ENCODE measurements around the gene IL17A. TPM values are rescaled to one million over a fixed set of nuclear protein-coding genes. Genes with fewer than 3 reads are reported as not detected.
A peak's percentile ranks its signal among the peaks of the same experiment; 100 is the strongest.
"Not testable (repeated sequence)": the region's sequence is repeated elsewhere in the genome, so short reads cannot be mapped to it uniquely, and the experiment has no call there.

The IL17A gene
- total RNA-seq, 1 experiment from 2014 or later, result not detected

GRCh38 chr6:52162940-52163908, 23.0 kb upstream of the IL17A start:
- DNase-seq (ENCODE audit: low spot score), result peak; percentile 46

GRCh38 chr6:52164319-52165094, 21.7 kb upstream of the IL17A start:
- no peak for DNase-seq (ENCODE audit: low spot score)

GRCh38 chr6:52167267-52167666, 18.9 kb upstream of the IL17A start:
- DNase-seq (ENCODE audit: low spot score), result no peak

- DNase-seq (ENCODE audit: low spot score), result not testable (repeated sequence)
Measured at GRCh38 chr6:52168351-52168750, 17.8 kb upstream of the IL17A start.

GRCh38 chr6:52174118-52174517, 12.1 kb upstream of the IL17A start:
- no peak for DNase-seq (ENCODE audit: low spot score)

GRCh38 chr6:52176550-52176949, 9.6 kb upstream of the IL17A start:
- DNase-seq (ENCODE audit: low spot score), result no peak

- DNase-seq (ENCODE audit: low spot score), result no peak
Measured at GRCh38 chr6:52177961-52178360, 8.2 kb upstream of the IL17A start.

- DNase-seq (ENCODE audit: low spot score), result no peak
Measured at GRCh38 chr6:52180787-52181558, 5.2 kb upstream of the IL17A start.

GRCh38 chr6:52183131-52183713, 3.0 kb upstream of the IL17A start:
- no peak for DNase-seq (ENCODE audit: low spot score)

GRCh38 chr6:52186480-52186879, 305 bp downstream of the IL17A start:
- no peak for DNase-seq (ENCODE audit: low spot score)

- DNase-seq (ENCODE audit: low spot score), result no peak
Measured at GRCh38 chr6:52187098-52187497, 923 bp downstream of the IL17A start.

- no peak for DNase-seq (ENCODE audit: low spot score)
Measured at GRCh38 chr6:52189974-52190373, 3.8 kb downstream of the IL17A start.

GRCh38 chr6:52190409-52190808, 4.2 kb downstream of the IL17A start:
- DNase-seq (ENCODE audit: low spot score), result no peak

GRCh38 chr6:52191824-52192223, 5.6 kb downstream of the IL17A start:
- no peak for DNase-seq (ENCODE audit: low spot score)

- no peak for DNase-seq (ENCODE audit: low spot score)
Measured at GRCh38 chr6:52195886-52196285, 9.7 kb downstream of the IL17A start.

- DNase-seq (ENCODE audit: low spot score), result not testable (repeated sequence)
Measured at GRCh38 chr6:52200088-52200487, 13.9 kb downstream of the IL17A start.

- no peak for DNase-seq (ENCODE audit: low spot score)
Measured at GRCh38 chr6:52201046-52201445, 14.9 kb downstream of the IL17A start.

GRCh38 chr6:52201493-52201892, 15.3 kb downstream of the IL17A start:
- no peak for DNase-seq (ENCODE audit: low spot score)

- DNase-seq (ENCODE audit: low spot score), result no peak
Measured at GRCh38 chr6:52207066-52207465, 20.9 kb downstream of the IL17A start.

GRCh38 chr6:52208612-52209011, 22.4 kb downstream of the IL17A start:
- no peak for DNase-seq (ENCODE audit: low spot score)

GRCh38 chr6:52209770-52210169, 23.6 kb downstream of the IL17A start:
- no peak for DNase-seq (ENCODE audit: low spot score)

Data from HT-29 (cell line).